HepG2 (cell line): Measurements from ENCODE around the gene NFKB2. TPM values are rescaled to one million over a fixed set of nuclear protein-coding genes. Genes with fewer than 3 reads are reported as not detected.

Source experiments
- ARNT2 ChIP-seq: sonication (generic); formaldehyde crosslinking; IDR thresholded peaks from 2 replicates; pipeline ENCODE4 v1.8.0; 2022; ENCODE audit warnings: mild to moderate bottlenecking, low read depth, missing genetic modification reagents, moderate library complexity
- ASH2L ChIP-seq: fragments of 300-600, 200-600 bp; sonication (generic); IDR thresholded peaks from 2 replicates; pipeline ENCODE4 v1.7.0; 2017; ENCODE audit warnings: low read depth, mild to moderate bottlenecking, moderate library complexity, mixed read lengths, low read length; ENCODE audit not compliant: insufficient read length
- BRD4 ChIP-seq: sonication (generic); formaldehyde crosslinking; IDR thresholded peaks from 2 replicates; pipeline ENCODE4 v1.4.0; 2020; ENCODE audit warnings: missing genetic modification reagents
- ERF ChIP-seq: IDR thresholded peaks from 2 replicates; pipeline ENCODE4 v1.6.1; 2018; ENCODE audit warnings: missing biosample characterization, missing genetic modification reagents
- FOXA3 ChIP-seq: IDR thresholded peaks from 2 replicates; pipeline ENCODE4 v1.6.1; 2016; ENCODE audit warnings: missing genetic modification reagents, missing compliant biosample characterization
- KAT7 ChIP-seq: IDR thresholded peaks from 2 replicates; pipeline ENCODE4 v1.6.1; 2018; ENCODE audit warnings: borderline replicate concordance, missing compliant biosample characterization
- LCORL ChIP-seq, 2 experiments: fragments of 450-650 bp in 1 of 2; sonication (generic) in 1 of 2; formaldehyde crosslinking in 1 of 2; IDR thresholded peaks; 2 replicates each; pipeline versions ENCODE4 v1.5.0 to v1.6.1; 2017 to 2020; ENCODE audit warnings: antibody characterized with exemption in 1 of 2, missing genetic modification reagents in 1 of 2
- MTA1 ChIP-seq: sonication (generic); formaldehyde crosslinking; IDR thresholded peaks from 2 replicates; pipeline ENCODE4 v1.4.0; 2020; ENCODE audit warnings: missing genetic modification reagents, mild to moderate bottlenecking, borderline replicate concordance
- NFIB ChIP-seq: sonication (generic); formaldehyde crosslinking; IDR thresholded peaks from 2 replicates; pipeline ENCODE4 v1.9.0; 2021; ENCODE audit warnings: missing genetic modification reagents, mild to moderate bottlenecking, borderline replicate concordance
- PHF20 ChIP-seq: sonication (generic); formaldehyde crosslinking; IDR thresholded peaks from 2 replicates; pipeline ENCODE4 v1.5.0; 2020; ENCODE audit warnings: mild to moderate bottlenecking, missing genetic modification reagents
- POLR2G ChIP-seq: fragments of 200-400 bp; formaldehyde crosslinking; IDR thresholded peaks from 2 replicates; pipeline ENCODE4 v1.6.1; 2018; ENCODE audit warnings: mild to moderate bottlenecking, low read depth, low read length, moderate library complexity
- RXRB ChIP-seq: IDR thresholded peaks from 2 replicates; pipeline ENCODE4 v1.6.1; 2016; ENCODE audit warnings: borderline replicate concordance, missing genetic modification reagents, missing compliant biosample characterization
- TBX3 ChIP-seq: fragments of 450-650 bp; IDR thresholded peaks from 2 replicates; pipeline ENCODE4 v1.6.1; 2017; ENCODE audit warnings: antibody characterized with exemption, mild to moderate bottlenecking, inconsistent platforms, borderline replicate concordance
- TCF7 ChIP-seq: sonication (generic); IDR thresholded peaks from 2 replicates; pipeline ENCODE4 v1.6.1; 2016; ENCODE audit warnings: antibody characterized with exemption, low read depth
- TEAD3 ChIP-seq: optimal IDR thresholded peaks from 2 replicates; pipeline ENCODE3; 2016; ENCODE audit warnings: borderline replicate concordance
- YY1 ChIP-seq: IDR thresholded peaks from 2 replicates; pipeline ENCODE4 v1.6.1; 2011; ENCODE audit warnings: low read length, low read depth, moderate library complexity, mild to moderate bottlenecking; ENCODE audit not compliant: insufficient read depth, insufficient replicate concordance
- ZFP36L1 ChIP-seq: sonication (generic); formaldehyde crosslinking; IDR thresholded peaks from 2 replicates; pipeline ENCODE4 v1.8.0; 2022; ENCODE audit warnings: mild to moderate bottlenecking, missing genetic modification reagents, moderate library complexity
- ZFP91 ChIP-seq: sonication (generic); formaldehyde crosslinking; IDR thresholded peaks from 2 replicates; pipeline ENCODE4 v1.9.0; 2022; ENCODE audit warnings: missing genetic modification reagents, mild to moderate bottlenecking, borderline replicate concordance
- ZNF10 ChIP-seq: sonication (generic); formaldehyde crosslinking; IDR thresholded peaks from 2 replicates; pipeline ENCODE4 v1.4.0; 2020; ENCODE audit warnings: mild to moderate bottlenecking, low read depth, missing genetic modification reagents, borderline replicate concordance
- ZNF124 ChIP-seq: sonication (generic); formaldehyde crosslinking; IDR thresholded peaks from 2 replicates; pipeline ENCODE4 v1.4.0; 2020; ENCODE audit warnings: missing genetic modification reagents
- ZNF430 ChIP-seq: sonication (generic); formaldehyde crosslinking; IDR thresholded peaks from 2 replicates; pipeline ENCODE4 v1.9.0; 2021; ENCODE audit warnings: mild to moderate bottlenecking, missing genetic modification reagents
- ZNF441 ChIP-seq: sonication (generic); formaldehyde crosslinking; IDR thresholded peaks from 2 replicates; pipeline ENCODE4 v1.7.0; 2021; ENCODE audit warnings: missing genetic modification reagents, borderline replicate concordance
- ZNF83 ChIP-seq: sonication (generic); formaldehyde crosslinking; IDR thresholded peaks from 2 replicates; pipeline ENCODE4 v1.4.0; 2020; ENCODE audit warnings: missing genetic modification reagents, mild to moderate bottlenecking, borderline replicate concordance
- polyA plus RNA-seq, 8 experiments: library from polyadenylated mRNA; depleted of rRNA in 3 of 8; stranded (reverse) in 7 of 8; unstranded in 1 of 8; fragments of >200 nt; fragmentation: Illumina TruSeq in 4 of 8; extraction: Trizol in 4 of 8; gene quantifications; 2 replicates each; pipeline versions ENCODE4 v1.2.1 to v1.2.3, GENCODE V29; 2011 to 2016; ENCODE audit warnings: low read depth in 4 of 8, missing spikeins in 1 of 8, mixed read lengths in 1 of 8; ENCODE audit not compliant: insufficient read depth in 1 of 8
- total RNA-seq, 5 experiments: library from RNA; depleted of rRNA; stranded (reverse); fragments of >200 nt; fragmentation: Illumina TruSeq; extraction: Trizol; gene quantifications; 2 replicates each; pipeline ENCODE4 v1.2.3, GENCODE V29; 2016; ENCODE audit warnings: low read depth in 1 of 5
- TF ChIP-seq, protein P1 (sequence below): sonication (generic); formaldehyde crosslinking; conservative IDR thresholded peaks from 2 replicates; pipeline ENCODE4 v1.8.0; 2022; ENCODE audit warnings: mild to moderate bottlenecking, moderate library complexity, missing genetic modification reagents
- TF ChIP-seq, protein P2 (sequence below): sonication (generic); formaldehyde crosslinking; IDR thresholded peaks from 2 replicates; pipeline ENCODE4 v1.4.0; 2020; ENCODE audit warnings: missing genetic modification reagents, mild to moderate bottlenecking, borderline replicate concordance

Gene NFKB2
- total and polyA plus RNA-seq, 2 of the 13 experiments (the other 11 are each of a cell fraction or from before 2014, with no cell fraction given), result 7.7 to 12.5 TPM

DNA sequence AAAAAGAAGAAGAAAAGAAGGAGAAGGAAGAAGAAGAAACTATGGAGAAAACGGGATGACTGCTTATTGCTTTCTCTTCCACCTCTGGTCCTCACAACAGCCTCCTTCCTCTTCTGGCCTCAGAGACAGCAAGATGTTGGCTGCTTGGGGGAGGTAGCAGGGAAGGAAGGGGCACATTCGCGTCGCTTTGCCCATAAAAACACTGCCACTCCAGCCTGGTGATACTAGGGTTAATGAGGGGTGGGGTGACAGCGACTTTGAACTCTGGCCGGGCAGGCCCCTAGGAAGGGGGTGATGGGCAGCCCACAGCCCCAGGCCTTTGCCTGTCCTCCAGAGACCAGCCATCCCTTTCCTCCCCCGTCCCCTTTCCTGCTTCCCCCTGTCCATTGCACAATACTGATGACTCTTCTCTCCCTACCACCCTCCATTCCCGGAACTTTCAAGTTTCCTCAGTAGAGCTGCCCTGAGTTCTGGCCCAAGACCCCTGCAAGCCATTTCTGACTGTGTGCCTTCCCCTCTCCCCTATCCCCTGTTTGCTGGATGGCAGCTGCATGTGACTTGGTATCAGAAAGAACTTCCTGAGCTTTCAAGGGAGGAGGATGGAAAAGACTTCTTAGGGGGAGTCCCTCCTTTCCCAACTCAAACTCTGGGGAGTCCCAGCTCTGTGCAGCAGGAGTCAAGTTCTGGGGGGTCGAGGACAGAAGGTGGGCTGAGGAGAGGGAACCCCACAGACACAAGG, 39.1 kb downstream of the NFKB2 start (continued):
- TF ChIP-seq LCORL (IDR thresholded peaks at IDR 0.05) (peak; percentile 26; the same call in 1 of the 2 replicates), LCORL (CRISPR knock-in tag; IDR thresholded peaks at IDR 0.05) (peak; percentile 81), ZNF430 (CRISPR knock-in tag) (no peak), ERF (peak; percentile 53; the same call in 1 of the 2 replicates), ZNF124 (CRISPR knock-in tag) (0 out of 2 replicates have a peak, but pooled peaks have one; percentile 13), YY1 (peak; percentile 66), BRD4 (CRISPR knock-in tag) (no peak), ZFP91 (CRISPR knock-in tag) (peak; percentile 77; the same call in 1 of the 2 replicates), ZNF10 (CRISPR knock-in tag) (no peak), ARNT2 (CRISPR knock-in tag) (peak; percentile 66; the same call in 1 of the 2 replicates), ZNF441 (CRISPR knock-in tag) (peak; percentile 22; the same call in 1 of the 2 replicates), MTA1 (CRISPR knock-in tag) (peak; percentile 14; the same call in 1 of the 2 replicates), ZFP36L1 (CRISPR knock-in tag) (peak; percentile 27; the same call in 1 of the 2 replicates), PHF20 (CRISPR knock-in tag) (peak; percentile 36), RXRB (CRISPR knock-in tag) (peak; percentile 48; the same call in 1 of the 2 replicates), FOXA3 (CRISPR knock-in tag) (peak; percentile 42), TEAD3 (CRISPR knock-in tag) (no peak), NFIB (CRISPR knock-in tag) (no peak), TBX3 (no peak), ZNF83 (CRISPR knock-in tag) (no peak; the same call in 1 of the 2 replicates), POLR2G (peak; percentile 57; the same call in 1 of the 2 replicates), ASH2L (peak; percentile 27), KAT7 (CRISPR knock-in tag) (peak; percentile 35), TCF7 (peak; percentile 45; the same call in 1 of the 2 replicates)
- TF ChIP-seq, protein P1, sequence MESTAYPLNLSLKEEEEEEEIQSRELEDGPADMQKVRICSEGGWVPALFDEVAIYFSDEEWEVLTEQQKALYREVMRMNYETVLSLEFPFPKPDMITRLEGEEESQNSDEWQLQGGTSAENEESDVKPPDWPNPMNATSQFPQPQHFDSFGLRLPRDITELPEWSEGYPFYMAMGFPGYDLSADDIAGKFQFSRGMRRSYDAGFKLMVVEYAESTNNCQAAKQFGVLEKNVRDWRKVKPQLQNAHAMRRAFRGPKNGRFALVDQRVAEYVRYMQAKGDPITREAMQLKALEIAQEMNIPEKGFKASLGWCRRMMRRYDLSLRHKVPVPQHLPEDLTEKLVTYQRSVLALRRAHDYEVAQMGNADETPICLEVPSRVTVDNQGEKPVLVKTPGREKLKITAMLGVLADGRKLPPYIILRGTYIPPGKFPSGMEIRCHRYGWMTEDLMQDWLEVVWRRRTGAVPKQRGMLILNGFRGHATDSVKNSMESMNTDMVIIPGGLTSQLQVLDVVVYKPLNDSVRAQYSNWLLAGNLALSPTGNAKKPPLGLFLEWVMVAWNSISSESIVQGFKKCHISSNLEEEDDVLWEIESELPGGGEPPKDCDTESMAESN, result 0 out of 2 replicates have a peak, but pooled peaks have one; percentile 1
- TF ChIP-seq, protein P2, sequence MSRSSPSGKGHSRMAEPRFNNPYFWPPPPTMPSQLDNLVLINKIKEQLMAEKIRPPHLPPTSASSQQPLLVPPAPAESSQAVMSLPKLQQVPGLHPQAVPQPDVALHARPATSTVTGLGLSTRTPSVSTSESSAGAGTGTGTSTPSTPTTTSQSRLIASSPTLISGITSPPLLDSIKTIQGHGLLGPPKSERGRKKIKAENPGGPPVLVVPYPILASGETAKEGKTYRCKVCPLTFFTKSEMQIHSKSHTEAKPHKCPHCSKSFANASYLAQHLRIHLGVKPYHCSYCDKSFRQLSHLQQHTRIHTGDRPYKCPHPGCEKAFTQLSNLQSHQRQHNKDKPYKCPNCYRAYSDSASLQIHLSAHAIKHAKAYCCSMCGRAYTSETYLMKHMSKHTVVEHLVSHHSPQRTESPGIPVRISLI (CRISPR knock-in tag), result peak; percentile 79; the same call in 1 of the 2 replicates
